GM19455 (cell line): Measurements from ENCODE around the gene CSTB.
A peak's percentile ranks its signal among the peaks of the same experiment; 100 is the strongest.

Experiments used
- ATAC-seq: cut with Tn5 transposase; IDR thresholded peaks from one replicate; pipeline ENCODE4 v1.9.1; 2021; ENCODE audit not compliant: unreplicated experiment

Gene CSTB

DNA sequence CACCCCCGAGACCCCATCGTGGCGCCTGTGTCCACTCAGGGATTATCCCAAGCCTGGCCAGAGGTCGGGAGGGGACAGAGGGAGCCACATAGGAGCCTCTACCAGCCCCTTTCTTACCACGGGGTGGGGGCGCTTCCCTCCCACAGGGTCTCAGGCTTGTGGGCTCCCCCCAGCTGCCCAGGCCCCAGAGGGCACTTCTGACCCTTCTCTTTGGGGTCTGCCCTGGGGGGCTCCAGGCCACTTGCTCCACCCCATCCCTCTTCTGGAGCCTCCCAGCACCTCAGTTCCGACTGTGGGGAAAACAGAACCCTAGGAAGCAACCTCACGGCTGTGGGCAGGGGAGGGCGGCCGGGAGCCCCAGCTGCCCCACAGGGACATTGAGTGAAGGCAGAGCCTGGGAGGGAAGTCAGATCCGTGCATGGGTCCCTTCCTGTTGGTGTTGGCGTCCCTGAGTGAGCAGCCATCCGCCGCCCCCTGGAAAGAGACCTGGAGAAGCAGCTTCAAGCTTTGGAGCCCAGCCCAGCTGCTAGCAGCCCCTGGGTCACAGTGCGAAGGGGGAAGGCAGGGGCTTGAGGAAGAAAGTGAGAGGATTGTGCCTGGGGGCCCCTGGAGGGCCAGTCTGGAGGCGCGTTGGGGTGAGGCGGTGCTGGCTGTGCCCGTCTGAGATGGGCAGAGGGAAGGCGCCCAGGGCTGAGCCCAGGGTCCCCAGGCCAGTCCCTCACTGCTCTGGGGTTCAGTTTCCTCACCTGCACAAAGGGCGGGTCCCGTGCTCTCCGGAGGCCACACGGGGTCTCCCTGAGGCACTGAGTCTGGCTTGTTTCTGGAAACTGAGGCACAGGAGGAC, 35.4 kb upstream of the CSTB start:
- ATAC-seq = no peak

DNA sequence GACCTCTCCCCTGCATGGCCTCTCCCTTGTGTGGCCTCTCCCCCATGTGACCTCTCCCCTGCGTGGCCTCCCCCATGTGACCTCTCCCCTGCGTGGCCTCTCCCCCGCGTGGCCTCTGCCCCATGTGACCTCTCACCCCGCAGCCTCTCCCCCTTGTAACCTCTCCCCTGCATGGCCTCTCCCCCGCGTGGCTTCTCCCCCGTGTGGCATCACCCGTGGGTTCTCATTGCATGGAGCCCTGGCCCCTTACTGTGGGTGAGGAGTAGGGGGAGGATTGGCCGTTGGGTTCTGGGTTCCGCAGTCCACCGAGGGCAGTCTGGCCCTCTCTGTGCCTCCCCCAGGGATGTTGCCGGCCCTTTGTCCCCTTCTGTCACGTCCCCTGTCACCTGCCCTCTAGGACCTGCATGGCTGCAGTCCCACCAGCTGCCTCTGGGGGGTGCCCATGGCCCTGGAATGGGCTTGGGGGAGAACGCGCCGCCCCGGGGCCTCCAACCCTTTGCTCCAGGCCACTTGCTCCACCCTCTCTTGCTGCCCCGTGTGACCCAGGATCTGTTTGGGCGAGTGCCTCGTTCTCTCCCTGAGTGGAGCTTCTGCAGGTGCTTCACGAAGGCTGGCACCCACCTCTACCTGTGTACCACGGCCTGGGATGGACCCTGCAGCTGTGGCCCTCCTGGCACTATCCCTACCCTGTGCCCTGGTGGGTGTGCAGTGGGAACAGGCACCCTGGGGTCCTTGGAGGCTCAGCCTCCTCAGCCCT, 34.6 kb upstream of the CSTB start:
- ATAC-seq = peak; percentile 52

DNA sequence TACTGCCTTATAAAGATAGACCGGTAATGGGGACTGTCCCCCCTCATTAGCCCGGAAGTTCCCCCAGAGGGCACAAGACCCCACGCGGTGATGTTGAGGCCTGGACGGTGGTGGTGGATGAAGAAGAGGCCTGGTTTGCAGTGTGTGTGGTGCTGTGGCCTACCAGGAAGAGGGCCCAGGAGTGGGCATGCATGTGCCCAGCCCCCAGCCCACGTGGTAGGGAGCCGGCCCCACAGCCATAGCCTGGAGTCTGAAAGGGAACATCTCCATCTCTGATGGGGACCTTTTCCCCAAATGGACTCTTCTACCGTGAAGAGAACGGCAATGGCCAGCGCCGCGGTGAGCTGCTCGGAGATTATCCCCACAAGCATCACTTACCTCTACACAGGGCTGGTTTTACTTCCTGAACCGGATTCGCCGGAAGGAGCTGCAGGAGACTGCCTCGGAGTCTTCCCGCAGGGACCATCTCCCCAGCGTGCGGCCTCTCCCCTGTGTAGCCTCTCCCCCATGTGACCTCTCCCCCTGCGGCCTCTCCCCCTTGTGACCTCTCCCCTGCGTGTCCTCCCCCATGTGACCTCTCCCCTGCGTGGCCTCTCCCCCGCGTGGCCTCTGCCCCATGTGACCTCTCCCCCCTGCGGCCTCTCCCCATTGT, 33.9 kb upstream of the CSTB start:
- ATAC-seq = no peak

DNA sequence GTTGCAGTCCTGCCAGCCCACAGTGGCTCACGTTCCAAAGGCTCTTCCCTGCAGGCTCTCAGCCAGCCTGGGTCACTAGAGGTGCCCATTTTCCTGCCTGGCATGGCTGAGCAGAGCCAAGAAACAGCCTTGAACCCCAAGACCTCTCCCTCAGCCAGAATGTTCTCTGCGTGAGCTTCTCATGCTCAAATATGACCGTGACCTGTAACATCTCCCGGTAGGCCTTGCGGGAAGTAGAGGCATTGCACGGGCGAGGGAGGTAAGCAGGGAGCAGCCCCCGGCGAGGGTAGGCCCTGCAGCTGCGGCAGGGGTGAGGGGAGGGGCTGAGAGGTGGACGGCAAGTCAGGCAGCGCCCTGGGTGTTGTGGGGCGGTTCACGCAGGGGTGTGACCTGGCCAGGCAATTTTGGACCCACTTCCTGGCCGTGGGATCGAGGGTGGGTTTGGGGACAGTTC, 33.3 kb upstream of the CSTB start:
- no peak for ATAC-seq

DNA sequence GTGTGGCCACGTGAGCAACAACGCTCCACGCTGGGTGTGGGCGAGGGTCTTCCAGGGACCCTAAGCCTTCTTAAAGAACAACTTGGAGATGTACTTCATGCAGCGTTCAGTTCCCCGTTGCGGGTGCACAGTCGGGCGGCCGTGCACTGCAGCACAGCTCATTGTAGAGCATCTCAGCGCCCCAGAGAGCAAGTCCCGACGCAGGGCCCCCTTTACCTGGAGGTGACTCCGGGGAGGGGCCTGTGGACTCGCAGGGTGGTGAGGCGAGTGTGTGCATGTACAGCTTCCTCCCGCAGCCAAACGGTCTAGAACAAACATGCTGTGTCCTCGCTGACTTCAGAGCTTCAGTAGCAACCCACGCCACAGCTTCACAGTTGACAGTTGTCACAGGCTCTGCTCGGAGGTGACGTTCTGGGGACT, 32.7 kb upstream of the CSTB start:
- no peak for ATAC-seq

DNA sequence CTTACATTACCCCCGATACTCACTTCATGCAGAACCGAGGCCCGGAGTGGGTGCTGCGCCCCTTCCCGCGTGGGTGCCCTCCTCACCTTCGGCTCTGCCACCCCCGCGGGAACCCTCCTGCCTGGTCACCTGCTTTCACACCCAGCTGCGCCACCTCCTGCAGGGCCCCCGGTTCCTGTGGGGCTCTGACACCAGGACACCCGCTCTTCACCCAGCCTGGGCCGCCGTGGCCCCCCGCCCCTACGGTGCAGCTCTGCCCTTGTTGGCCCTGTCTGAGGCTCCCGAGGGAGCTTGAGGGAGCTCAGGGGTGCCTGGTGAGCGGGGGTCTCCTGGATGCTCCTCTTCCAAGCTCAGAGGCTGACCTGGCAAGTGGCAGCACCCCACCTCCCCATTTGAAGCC, 32.3 kb upstream of the CSTB start:
- no peak for ATAC-seq

DNA sequence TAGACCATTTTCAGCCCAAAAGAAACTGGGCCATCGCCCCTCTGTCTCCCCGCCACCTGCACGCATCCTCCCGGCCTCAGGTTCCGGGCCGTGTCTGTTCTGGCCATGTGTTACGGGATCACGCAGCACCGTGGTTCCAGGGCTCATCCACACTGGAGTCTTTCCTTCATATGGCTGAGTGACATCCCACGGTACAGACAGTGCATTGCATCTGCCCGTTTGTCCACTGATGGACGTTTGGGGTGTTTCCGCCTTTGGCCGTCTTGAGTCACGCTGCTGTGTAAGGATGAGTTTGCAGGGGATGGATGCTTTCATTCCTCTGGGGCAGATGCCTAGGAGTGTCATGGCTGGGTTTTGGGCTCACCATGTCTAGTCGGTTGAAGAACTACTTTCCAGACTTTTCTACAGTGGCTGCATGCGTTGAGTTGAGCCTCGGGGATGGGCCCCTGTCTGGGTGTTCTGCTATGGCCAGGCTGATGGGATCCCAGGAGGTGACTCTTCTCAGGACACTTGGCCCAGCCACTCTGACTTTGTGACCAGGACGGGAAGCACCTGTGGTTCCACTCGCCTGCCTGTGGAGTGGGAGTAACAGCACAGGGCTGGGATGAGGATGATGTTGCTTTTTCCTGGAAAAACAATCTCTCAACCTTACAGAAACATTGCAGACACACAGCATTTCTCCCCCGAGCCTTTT, 30.1 kb upstream of the CSTB start:
- ATAC-seq = no peak

DNA sequence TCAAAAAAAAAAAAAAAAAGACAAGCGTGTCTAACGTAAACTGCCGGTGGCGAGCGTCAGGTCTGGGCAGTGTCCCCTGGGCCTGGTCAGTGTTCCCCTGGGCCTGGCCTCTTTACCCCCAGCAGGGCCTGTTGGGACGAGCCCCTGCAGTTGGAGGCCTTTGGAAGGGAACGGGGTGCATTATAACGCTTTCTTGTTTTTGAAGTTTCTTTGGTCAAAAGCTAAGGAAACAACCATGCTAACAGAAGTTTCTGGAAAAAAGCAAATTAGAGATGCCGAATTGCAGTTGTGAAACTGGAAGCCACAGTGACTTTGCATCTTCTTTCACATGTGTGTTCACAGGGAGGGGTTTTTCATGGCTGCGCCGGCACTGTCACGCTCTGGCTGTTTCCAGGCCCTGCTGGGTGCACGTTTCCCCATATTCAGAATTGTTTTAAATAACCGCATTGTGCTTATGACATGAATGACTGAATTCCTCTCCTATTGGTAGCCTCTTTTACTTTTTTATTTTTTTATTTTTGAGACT, 29.2 kb upstream of the CSTB start:
- ATAC-seq = peak; percentile 75

DNA sequence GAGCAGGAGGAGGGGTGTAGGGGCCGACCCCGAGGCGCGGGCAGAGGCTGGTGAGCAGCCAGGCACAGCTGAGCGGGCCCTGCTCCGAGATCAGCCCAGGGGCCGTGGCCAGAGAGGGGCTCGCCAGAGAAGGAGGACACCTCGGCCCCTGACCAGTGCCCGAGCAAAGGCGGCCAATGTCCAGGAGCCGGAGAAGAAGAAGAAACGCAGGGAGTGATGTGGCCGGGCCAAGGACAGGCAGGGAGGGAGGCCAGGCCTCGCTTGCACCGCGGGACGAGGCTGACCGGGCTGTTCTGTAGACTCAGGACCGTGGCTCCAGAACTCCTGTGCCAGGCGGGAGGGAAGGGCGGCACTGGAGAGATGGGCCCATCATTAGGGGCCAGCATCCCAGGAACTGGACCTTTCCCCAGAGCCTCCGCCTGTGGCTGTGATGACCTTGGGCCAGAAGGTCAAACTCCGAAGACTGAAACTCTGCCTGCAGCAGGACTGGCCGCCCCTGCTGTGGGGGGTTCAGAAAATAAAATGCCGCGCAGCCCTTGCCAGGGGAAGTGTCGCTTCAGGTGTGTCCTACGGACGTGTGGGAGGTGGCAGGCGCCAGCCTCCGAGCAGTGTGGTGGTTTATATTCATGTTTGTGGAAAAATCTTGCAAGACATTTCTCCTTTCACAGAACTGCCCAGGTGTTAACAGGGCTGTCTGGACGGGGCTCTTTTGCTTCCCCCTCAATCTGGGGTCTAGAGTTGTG, 27.6 kb upstream of the CSTB start:
- no peak for ATAC-seq

DNA sequence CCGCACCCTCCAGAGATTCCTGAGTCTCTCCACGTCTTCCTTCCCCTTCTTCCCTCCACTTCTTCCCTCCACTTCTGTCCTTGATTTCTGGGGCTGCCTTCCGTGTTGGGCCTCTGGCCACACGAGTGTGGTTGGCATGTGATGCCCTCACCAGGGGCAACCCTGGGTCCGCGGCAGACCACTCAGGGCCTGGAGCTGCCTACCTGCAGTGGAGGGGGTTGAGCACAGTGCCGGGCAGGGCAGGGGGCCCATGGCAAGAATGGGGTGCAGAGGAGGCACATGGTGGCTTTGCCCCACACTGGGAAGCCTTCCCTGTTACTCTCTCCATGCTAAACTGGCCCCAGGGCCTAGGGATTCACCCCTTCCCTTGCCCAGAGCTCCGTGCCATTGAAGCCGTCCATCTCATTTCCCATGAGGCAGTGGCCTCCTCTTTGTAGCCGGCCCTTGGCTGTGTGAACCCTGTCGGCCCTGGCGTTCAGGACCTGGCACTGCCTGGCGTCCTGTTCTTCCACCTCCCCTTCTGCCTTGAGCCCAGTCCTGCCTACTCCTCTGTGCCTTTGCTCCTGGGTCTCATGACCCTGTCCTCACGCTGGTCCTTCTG, 26.7 kb upstream of the CSTB start:
- no peak for ATAC-seq

DNA sequence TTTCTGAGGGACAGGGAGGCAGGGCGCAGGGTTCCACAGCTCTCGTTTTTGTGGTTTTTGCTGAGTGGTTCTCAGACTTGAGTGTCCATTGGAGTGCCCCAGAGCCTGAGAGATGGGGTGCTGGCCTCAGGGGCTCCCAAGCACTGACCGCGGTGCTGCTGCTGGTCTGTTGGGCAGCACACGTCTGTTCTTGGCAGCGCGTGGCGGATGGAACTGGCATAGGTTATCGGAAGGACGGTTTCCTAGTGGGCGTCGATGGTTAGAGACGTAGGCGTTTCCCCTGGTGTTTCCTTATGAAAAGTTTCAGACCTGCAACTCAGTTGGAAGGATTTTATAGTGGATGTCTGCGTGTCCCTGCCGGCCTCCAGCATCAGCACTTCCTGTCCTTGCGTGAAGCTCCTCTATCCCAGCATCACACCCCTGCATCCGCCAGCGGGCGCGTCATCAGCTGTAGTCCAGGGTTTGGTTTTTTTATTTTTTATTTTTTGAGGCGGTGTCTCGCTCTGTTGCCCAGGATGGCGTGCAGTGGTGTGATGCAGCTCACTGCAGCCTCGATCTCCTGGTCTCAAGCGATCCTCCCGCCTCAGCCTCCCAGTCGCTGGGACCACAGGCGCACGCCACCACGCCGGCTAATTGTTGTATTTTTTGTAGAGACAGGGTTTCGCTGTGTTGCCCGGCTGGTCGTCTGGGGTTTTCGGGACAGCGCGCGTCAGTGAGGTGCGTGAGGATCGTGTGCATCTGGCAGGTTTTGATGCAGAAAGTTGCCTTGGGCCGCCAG, 25.1 kb upstream of the CSTB start:
- ATAC-seq = no peak

DNA sequence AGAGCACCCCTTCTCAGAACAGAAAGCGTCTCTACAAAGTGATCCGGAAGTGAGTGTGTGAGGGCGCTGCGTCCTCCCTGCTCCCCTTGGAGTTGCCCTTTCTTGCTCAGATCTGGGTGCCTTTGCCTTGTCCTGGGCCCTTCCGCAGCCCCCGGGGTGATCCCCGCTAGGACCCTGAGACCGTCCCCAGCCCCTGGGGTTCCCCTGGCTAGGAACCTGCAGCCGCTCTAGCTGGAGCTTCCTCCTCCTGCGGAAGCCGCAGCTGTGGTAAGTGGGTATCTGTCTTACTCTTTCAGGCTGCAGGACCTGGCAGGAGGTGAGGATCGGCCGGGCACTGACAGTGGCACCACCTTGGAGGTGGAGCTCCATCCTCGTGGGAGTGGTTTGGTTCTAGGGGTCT, 24.5 kb upstream of the CSTB start:
- no peak for ATAC-seq

DNA sequence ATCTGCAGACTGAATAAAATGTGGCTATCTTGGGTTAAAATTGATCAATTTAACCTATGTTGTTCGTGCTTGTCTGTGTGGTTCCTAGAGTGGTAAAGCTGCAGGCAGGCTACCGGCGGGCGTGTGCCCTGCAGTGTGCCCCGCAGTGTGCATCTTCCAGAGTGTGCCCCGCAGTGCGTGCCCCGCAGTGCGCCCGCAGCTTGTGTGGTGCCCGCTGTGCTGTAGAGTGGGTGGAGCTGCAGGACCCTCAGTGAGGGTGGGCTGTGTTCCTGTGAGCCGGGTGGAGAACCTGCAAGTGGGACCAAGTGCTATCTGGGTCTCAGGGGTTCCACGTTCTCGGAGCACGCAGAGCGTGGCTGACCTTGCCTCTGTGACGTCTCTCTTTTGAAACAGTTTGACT, 24.0 kb upstream of the CSTB start:
- ATAC-seq = no peak

DNA sequence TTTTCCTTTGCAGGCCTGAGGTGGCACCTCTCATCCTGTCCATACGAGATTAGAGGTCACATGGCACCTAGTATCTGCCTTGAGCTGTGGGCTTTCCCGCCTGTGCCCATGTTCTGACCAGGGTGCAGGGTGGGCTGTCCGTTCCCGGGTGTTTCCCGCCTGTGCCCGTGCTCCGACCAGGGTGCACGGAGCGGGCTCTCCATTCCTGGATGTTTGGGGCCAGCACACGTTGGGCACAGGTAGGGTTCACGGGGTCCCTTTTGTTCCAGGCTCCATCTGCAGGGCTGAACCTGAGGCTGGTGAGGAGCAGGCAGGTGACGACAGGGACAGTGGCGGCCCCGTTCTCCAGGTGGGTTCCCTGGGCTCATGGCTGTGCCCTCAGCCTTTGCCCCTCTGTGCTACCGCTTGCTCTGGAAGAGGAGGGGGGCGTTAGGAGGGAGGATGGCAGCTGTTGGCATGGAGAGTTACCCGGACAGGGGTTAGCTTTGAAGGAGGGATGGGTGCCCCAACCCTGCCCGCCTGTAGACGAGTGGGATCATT, 23.3 kb upstream of the CSTB start:
- no peak for ATAC-seq

DNA sequence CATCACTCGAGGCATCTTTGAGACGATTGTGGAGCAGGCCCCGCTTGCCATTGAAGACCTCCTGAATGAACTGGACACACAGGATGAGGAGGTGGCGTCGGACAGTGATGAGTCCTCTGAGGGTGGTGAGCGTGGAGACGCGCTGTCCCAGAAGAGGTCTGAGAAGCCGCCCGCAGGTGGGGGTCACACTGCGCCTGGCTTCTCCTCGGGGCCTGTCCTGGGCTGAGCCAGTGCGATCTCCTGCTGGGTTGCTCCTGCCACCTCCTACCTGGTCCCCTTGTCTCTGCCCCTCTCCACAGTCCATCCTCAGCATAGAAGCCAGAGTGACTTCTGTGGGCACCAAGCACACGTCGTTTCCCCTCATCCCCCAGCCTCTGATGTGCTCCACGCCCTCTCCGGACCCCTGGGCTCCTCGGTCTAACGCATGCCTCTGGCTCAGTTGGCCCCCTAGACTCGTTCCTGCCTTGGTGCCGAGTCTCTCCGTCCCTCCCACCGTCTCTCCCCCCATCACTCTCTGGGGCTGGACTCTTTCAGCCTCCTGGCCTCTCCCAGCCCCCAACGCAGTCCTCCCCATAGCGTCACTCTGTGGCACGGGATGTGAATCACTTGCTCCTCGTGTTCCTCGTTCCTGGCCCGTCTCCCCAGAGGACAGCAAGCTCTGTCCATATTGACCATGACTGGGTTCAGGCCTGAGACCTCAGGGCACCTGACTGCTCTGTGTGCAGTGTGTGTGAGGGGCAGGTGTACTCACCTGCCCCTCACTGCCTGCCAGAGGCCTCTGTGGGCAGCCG, 22.0 kb upstream of the CSTB start:
- ATAC-seq = no peak

DNA sequence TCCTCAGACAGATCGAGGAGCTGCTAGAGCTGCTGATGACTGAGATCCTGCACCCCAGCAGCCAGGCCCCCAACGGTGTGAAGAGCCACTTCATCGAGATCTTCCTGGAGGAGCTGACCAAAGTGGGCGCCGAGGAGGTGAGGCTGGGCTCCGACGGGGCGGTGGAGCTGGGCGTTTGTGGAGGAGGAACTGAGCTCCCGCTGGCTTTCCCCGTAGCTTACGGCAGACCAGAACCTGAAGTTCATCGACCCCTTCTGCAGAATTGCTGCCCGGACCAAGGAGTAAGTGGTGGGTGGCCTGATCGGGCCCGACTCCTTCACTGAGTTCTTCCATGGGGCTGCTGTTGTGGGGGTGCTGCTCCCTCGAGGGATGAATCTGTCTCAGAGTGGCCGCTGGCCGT, 21.3 kb upstream of the CSTB start:
- no peak for ATAC-seq

DNA sequence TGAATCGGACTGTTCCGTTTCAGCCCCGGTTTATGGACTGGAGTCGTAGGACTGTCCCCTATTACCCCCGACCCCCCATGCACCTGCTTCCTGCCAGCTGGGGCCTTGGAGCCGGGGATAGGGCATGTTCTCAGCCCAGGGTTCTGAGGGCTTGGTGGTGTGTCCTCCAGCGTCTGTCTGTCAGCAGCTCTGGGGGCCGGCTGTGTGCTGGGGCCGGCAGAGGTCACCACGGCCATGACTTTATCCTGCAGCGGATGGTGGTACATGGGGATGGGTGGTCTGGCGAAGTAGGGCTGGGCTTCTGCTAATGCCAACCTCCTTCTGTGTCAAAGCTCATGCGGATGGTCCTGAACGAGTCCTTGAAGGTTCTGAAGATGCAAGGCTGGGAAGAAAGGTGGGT, 18.7 kb upstream of the CSTB start:
- no peak for ATAC-seq

DNA sequence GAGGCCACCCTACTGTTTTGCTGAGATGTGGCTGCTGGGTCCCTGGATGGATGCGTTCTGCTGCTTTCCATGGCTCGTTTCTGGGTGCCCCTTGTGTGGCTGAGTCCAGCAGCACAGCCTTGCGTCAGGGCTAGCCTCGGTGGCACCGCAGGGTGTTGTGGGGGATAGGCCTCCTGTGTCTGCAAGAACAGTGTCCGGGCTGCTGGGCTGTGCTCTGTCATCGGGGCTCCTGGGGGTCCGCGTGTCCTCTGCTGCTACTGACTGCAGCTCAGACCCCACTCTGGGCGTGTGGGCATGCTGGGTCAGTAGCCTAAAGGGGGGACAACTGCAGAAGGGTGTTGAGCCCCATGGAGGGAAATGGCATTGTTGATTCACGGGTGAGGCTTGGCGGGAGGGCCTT, 18.2 kb upstream of the CSTB start:
- no peak for ATAC-seq
